ENCODE results near the gene ZFP90. TPM values are rescaled to one million over a fixed set of nuclear protein-coding genes. Genes with fewer than 3 reads are reported as not detected.

The ZFP90 gene
- total and polyA plus RNA-seq, 7 donors = 6.9 to 14.0 (median 10.8) TPM

DNA sequence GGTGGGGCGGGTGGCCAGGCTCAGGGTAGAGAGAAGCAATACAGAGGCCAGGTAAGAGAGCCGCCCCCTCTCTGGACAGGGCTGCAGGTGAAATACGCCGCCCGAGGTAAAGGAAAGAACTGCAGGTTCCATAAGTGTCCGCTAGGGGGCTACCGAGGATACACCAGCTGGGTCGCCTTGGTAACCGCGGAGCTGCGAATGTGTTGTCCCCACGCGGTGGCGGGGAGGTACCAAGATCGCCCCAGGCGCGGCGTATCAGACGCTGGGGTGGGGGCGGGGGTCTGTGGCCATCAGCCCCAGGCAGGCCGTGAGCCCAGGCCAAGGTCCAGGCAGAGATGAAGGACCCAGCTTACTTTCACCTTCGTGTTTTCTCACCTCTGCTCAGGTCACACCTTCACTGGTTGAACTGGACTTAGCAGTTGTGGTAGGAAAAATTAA lies 18.4 kb upstream of the ZFP90 start:
- intact Hi-C loops (cut with DNase I) = loop anchor here in 1 of 2 donors (10.0 kb wide), 2 partner anchors 324 to 604 kb away; partner anchors contain the start of gene TANGO6
- H3K4me3 ChIP-seq = peak overlapping the region; percentile 57
- WGBS, 3 donors = 2 to 3% (median 2%) methylated on average over 22 of the region's 22 CpGs

GRCh38 chr16:68524069-68524820 lies 14.8 kb upstream of the ZFP90 start:
- Histone ChIP-seq H3K27me3 (ENCODE audit: insufficient read depth in 3 of 3, low read length in 2 of 3) (no peaks in the 10 kb centered on the region), H3K9me3 (no peaks in the 10 kb centered on the region), H3K4me3 (no peak overlapping the region), H3K4me1 (no peaks in the 10 kb centered on the region), H3K36me3 (ENCODE audit: insufficient read depth in 1 of 2, low read depth in 1 of 2) (no peaks in the 10 kb centered on the region), H3K27ac (no peak overlapping the region)
- DNase-seq (no peak), ATAC-seq (no peak)
- intact Hi-C loops (cut with DNase I) = loop anchor here in 1 of 2 donors (10.0 kb wide), 2 partner anchors 321 to 601 kb away; partner anchors contain the start of gene TANGO6
- no peak for TF ChIP-seq CTCF (IDR thresholded peaks at IDR 0.05)
- WGBS, 3 donors = 56 to 61% (median 59%) methylated on average over 10 of the region's 10 CpGs

More for the DNA sequence above, 18.4 kb upstream of the ZFP90 start:
- Histone ChIP-seq H3K9me3 (no peaks in the 10 kb centered on the region), H3K27ac (no peak overlapping the region), H3K36me3 (ENCODE audit: insufficient read depth in 1 of 2, low read depth in 1 of 2) (no peaks in the 10 kb centered on the region), H3K4me1 (no peaks in the 10 kb centered on the region), H3K27me3 (ENCODE audit: insufficient read depth in 3 of 3, low read length in 2 of 3) (no peaks in the 10 kb centered on the region)
- peak; percentile 93 for TF ChIP-seq CTCF (IDR thresholded peaks at IDR 0.05)
- peak; percentile 82 to 88 for DNase-seq
- peak; percentile 81 to 98 (median 92) for ATAC-seq

DNA sequence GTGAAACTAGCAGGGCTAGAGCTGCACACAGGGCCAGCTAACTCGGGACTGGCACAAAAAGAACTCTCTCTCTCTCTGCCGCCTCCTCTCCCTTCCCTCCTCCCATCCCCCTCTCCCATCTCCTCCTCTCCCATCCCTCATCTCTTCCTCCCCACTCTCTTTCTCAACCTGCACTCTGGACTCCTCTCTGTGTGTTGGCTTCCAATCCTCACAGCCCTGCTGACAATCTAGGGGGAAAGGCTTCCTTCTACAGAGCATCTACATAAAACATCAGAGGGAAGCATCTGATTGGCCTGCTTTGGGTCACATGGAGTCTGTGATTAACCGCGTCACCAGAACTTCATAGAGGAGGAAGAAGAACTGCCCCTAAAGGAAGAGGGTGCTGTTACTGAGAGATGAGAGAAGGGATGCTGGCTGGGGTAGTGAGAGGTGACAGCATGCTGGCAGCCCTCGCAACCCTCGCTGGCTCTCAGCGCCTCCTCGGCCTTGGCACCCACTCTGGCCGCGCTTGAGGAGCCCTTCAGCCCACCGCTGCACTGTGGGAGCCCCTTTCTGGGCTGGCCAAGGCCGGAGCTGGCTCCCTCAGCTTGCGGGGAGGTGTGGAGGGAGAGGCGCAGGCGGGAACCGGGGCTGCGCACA lies 12.8 kb upstream of the ZFP90 start:
- intact Hi-C loops (cut with DNase I) = loop anchor here (5.0 to 10.0 kb wide), 4 partner anchors 276 to 606 kb away; partner anchors contain the start of genes CHTF8 (in 1 of the 2), TANGO6 (in 1 of the 2) and UTP4 (in 1 of the 2)

DNA sequence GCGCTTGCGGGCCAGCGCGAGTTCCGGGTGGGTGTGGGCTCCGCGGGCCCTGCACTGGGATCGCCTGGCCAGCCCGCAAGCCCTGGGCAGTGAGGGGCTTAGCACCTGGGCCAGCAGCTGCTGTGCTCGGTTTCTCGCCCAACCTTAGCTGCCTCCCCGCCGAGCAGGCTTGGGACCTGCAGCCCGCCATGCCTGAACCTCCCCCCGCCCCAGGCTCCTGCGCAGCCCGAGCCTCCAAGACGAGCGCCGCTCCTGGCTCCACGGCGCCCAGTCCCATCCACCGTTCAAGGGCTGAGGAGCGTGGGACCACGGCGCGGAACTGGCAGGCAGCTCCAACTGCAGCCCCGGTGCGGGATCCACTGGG lies 12.3 kb upstream of the ZFP90 start:
- Histone ChIP-seq H3K9me3 (no peaks in the 10 kb centered on the region), H3K27ac (no peak overlapping the region), H3K4me3 (no peak overlapping the region), H3K27me3 (ENCODE audit: insufficient read depth in 3 of 3, low read length in 2 of 3) (no peaks in the 10 kb centered on the region), H3K4me1 (peaks cover 10% of the 10 kb centered on the region), H3K36me3 (ENCODE audit: insufficient read depth in 1 of 2, low read depth in 1 of 2) (no peaks in the 10 kb centered on the region)
- DNase-seq (no peak), ATAC-seq (no peak)
- intact Hi-C loops (cut with DNase I) = loop anchor here (5.0 to 10.0 kb wide), 4 partner anchors 276 to 606 kb away; partner anchors contain the start of genes CHTF8 (in 1 of the 2), TANGO6 (in 1 of the 2) and UTP4 (in 1 of the 2)
- 90 to 97% (median 94%) methylated on average over 22 to 29 of the region's 29 CpGs for WGBS, 3 donors
- no peak for TF ChIP-seq CTCF (IDR thresholded peaks at IDR 0.05)

More for the DNA sequence above, 12.8 kb upstream of the ZFP90 start:
- no peaks in the 10 kb centered on the region for H3K27me3 ChIP-seq (ENCODE audit: insufficient read depth in 3 of 3, low read length in 2 of 3)
- ATAC-seq (no peak), DNase-seq (no peak)
- H3K9me3 ChIP-seq = no peaks in the 10 kb centered on the region
- 76 to 84% (median 84%) methylated on average over 11 to 17 of the region's 17 CpGs for WGBS, 3 donors
- no peak overlapping the region for H3K4me3 ChIP-seq
- no peak for TF ChIP-seq CTCF (IDR thresholded peaks at IDR 0.05)
- no peak overlapping the region for H3K27ac ChIP-seq
- no peaks in the 10 kb centered on the region for H3K36me3 ChIP-seq (ENCODE audit: insufficient read depth in 1 of 2, low read depth in 1 of 2)
- peaks cover 10% of the 10 kb centered on the region for H3K4me1 ChIP-seq
